ENCODE data around the gene LPCAT3.

- TF ChIP-seq CTCF (IDR thresholded peaks at IDR 0.05) (no peak), POLR2A (IDR thresholded peaks at IDR 0.05) (no peak)
These were observed 46.2 kb upstream of the LPCAT3 start for GRCh38 chr12:7064516-7064915.
